GM21717 (cell line): ENCODE results near the gene IGFBP3.

Source experiments
- ATAC-seq: cut with Tn5 transposase; IDR thresholded peaks from one replicate; pipeline ENCODE4 v1.9.1; 2021; ENCODE audit warnings: mild to moderate bottlenecking, moderate library complexity; ENCODE audit not compliant: unreplicated experiment

The IGFBP3 gene

DNA sequence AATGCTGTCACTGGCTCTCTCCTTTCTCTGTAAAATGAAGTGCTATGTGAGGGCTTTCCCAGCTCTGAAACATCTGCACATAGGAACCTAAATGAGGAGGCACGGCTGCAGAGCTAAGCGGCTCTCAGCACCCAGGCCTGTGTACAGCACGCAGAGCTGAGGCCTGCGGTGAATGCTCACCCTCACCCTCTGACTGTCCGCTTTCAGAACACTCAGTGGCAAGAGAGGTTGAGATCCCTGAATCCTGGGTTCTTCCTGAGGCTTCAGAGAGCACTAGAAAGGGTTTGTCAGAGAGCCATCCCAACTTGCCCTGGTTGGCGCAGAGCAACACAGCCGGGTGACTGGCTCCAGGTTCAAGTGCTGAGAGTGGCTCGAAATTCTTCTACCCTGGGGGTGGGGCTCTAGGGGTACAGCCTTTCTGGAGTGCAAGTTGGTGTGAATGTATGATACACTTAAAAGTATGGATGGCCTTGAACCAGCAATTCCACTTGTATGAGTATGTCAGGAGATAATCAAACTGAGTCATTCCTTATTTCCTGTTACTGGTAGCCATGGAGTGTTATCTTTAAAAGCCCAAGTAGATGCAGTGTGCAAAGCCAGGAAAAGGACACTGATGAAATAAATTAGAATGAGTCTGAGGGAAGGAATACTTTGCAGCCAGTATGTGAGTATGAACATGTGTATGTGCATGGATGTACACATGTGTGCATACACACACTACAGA, 46.5 kb downstream of the IGFBP3 start:
- no peak for ATAC-seq

DNA sequence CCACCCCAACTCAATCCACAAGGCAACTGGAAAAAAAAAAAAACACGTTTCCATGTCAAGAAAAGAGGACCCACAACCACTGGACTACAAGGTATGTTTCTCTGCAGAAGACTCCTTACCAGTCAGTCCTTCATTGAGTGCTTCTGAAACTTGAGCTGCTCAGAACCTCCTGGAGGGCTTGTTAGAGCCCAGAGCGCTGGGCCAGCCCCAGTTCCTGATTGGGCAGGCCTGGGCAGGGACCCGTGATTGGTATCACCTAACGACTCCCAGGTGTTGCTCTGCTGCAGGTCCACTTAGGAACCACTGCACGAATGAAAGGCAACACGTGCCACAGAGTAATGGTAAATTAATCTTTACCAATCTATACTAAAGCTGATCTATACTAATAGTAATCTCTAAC, 47.7 kb downstream of the IGFBP3 start:
- ATAC-seq, result no peak

DNA sequence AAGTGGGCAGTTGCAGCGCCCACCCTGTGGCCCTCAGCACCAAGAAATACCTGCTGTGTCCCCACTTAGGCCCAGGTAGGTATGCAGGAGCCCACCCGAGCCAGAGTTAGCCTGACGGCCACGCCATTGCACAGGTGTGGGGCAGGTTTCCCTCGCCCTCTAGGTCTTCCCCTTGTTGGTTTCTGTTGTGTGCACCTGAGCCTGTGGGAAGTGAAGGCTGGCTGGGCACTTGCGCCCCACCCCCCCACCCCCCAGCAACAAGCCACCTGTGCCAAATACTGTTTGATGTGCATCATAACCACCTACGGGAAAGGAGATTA, 48.1 kb downstream of the IGFBP3 start, which contains the start of gene CCDC201:
Gene CCDC201, minus strand, starts transcription at position 48 of the 320 bp plus-strand sequence. CDS start 75 bp downstream, outside the sequence.
- ATAC-seq, result no peak

DNA sequence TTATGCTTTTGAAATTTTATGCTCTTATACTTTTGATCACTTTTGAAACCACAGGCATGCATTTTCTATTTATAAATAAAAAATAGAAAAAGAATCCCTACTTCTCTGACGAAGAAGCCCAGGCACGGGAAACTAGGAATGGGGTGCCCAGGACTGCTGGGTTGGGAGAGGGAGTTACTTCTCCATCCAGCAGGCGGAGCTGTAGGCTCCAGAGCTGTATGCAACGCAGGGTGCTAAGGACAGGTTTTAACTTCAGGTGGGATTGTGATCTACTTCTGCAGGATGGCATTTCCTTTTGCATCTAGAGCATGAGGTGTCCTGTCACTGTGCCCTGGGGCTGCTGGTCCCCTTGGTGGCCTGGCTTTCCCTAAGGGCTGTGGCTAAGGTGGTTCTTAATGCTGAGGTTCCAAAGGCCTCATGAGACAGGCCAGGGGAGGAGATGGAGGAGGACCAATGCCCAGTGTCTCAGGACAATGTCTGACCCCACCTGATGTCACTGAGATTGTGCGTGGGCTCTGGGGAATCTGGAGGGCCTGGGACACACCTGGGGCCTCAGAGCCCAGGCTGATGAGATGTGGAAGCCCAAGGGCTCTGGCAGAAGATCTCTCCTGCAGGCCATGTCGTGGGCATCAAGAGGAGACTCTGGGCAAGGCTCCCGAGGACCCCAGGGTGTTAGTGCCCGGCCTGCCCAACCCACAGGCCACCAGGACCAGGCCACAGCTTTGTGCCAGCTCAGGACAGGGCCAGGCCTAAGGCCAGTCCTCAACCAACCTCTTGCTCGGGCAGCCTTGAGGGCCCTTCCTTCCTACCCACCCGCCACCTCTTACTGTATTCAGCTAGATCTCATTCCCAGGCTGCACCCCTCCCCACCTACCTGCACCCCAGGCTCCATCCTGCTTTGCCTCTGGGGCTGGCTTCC, 48.7 kb downstream of the IGFBP3 start:
- ATAC-seq, result no peak

DNA sequence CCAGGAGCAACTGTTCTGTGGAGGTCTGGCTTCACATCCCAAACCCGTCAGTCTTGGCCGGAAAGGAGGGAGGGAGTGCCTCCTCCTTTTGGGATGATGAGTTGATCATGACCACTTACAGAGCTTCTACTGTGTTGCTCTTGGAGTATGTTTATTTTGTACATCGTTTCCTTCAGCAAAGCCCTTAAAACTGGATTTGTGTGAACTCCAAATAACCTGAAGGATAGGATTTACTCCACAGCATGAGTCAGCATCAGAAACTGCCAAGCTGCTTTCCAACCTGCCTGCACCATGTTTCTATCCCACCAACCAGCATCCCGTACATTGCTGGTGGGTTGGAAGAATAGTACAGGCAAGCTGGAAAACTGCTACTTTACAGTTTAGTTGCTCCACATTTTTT, 51.6 kb downstream of the IGFBP3 start:
- no peak for ATAC-seq

DNA sequence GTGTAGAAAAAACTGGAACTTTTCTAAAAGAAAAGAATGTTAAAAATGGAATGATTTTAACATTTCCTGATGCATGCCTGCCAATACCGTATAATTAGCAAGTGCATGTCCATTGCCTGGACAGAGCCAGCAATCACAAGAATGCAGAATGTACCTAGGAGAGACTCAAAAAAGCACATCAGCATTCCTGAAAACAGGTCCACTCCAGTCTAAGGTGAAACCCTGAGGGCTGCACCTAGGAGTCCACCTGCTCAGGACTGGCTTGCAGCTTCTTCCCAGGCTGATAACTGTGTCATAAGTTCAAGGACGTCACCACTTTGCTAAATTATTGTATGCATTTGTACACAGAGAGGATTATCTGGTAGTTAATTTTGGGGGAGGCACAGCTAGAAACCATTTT, 53.6 kb downstream of the IGFBP3 start:
- ATAC-seq, result no peak

DNA sequence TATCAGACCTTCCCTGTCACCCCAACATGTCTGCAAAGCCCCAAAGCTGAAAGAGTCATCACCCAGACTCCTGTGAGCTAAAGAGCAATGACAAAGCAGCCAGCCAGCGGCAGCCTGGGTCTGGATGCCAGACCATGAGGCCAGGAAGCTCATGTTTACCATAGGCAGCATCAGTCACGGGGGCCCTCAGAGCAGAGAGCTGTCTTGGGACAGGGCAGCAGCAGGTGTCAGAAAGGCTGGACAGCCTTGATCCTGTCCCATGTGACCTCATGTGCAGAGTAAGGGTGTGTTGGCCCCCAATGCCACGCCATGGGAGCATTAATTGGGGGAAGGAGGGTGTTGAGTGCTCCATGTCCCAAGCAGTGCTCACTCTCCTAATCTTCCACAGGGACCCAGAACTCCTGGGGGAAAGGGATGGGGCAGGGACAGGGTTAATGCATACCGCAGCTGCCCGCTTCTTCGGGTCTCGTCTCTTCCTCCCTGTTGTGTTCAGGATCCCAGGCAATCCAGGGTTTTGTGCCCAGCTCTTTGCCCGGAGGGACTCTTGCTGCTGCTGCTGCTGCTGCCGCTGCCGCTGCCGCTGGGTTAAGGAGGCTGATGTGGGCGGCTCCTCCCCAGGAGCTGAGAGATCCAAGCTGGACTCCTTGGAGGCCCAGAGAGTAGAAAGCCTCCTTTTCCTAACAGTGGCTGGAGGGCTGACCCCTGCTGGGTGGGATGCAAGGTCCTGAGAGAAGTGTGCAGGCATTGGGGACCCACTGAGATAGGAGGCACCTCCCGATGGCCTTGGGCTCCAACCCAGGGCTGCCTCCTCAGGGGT, 55.3 kb downstream of the IGFBP3 start:
- no peak for ATAC-seq

DNA sequence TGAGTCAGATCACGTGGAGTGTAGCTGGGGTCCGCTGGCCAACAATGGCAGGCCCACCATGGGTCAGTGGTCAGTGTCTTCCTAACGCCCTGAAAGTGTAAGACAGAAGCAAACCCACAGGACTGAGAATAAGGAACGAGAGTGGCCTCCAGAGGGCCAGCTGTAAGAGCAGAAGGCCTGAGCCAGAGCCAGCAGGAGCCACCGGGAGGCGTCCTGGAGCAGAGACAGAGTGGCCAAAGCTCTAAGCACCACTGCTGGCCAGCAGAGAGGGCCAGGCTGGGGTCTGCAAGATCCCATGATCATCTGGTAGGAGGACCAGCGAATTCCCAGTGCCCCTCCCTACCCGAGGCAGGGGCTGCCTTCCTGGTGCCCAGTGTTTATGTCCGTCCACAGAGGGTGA, 57.4 kb downstream of the IGFBP3 start:
- ATAC-seq, result no peak
